Stimulated activated CD4-positive, alpha-beta T cell treated with anti-CD3 and anti-CD28 coated beads, TNF-alpha, amount 100 ng/mL, for 4 hours (primary cell): Measurements from ENCODE around the gene TTC8.

Experiments used
- DNase-seq, 3 experiments: peaks; one replicate each; pipeline ENCODE4 v3.0.0-alpha.2; 2020; ENCODE audit warnings: low read depth in 3 of 3

TTC8 gene

DNA sequence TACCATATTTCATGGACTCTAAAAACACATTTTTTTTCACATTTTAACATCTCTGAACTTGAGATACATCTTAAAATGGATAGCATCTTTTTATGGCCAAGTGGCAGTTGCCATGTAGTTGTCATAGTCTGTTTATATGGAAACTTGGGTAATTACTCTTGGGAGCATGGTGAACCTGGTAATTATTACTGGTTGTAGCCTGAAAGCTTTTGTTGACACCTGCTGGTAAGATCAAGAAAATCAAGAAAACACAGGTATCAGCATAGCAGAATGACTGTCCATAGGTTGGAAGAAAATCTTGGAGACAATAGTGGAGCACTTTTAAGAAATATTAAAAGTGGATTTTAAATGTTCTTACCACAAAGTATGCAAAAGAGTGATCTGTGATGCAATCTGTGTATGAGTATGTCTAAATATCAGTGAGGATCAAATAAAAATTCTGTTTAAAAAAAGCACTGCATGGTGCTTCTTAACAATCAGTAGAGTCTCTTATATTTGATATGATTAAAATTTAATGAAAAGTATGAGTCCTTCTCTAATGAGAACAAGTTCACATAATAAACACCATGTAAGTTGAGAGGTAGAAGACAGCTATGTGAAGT, 44.2 kb downstream of the TTC8 start:
- no peak for DNase-seq

- DNase-seq = no peak
Measured at GRCh38 chr14:88870777-88871176, 46.3 kb downstream of the TTC8 start.

DNA sequence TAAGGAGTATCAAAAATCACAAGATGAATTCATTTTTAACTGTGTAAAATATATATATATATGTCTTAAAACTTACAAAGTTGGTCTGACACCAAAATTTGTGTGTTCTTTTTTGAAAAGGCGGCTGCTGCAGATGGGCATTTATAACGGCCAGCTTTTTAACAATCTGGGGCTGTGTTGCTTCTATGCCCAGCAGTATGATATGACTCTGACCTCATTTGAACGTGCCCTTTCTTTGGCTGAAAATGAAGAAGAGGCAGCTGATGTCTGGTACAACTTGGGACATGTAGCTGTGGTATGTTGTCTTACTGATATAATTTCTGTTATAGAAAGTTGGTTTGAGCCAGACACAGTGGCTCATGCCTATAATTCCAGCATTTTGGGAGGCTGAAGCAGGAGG, 47.0 kb downstream of the TTC8 start:
- no peak for DNase-seq

- no peak for DNase-seq
Measured at GRCh38 chr14:88872976-88873375, 48.5 kb downstream of the TTC8 start.

GRCh38 chr14:88877192-88877591, 52.7 kb downstream of the TTC8 start:
- DNase-seq = no peak

DNA sequence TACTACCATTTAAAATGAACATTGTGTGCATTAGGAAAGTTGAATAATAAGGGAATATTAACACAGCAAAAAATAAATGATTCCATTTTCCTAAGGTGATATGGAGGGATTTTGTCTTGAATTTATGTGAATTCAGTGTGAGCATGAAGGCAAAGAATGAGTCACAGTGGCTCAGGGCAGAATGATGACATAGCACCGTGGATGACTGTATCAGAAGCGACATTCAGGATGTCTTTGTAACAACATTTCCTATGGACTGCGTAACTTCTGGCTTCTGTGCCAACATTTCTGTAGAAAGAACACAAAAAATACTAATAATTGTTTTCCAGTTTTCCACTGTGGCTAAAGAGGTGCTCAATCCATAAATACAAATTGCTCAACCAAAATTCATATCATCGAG, 54.6 kb downstream of the TTC8 start:
- DNase-seq = no peak

- no peak for DNase-seq
Measured at GRCh38 chr14:88882236-88882635, 57.8 kb downstream of the TTC8 start.

- DNase-seq = no peak
Measured at GRCh38 chr14:88895116-88895515, 70.7 kb downstream of the TTC8 start.

DNA sequence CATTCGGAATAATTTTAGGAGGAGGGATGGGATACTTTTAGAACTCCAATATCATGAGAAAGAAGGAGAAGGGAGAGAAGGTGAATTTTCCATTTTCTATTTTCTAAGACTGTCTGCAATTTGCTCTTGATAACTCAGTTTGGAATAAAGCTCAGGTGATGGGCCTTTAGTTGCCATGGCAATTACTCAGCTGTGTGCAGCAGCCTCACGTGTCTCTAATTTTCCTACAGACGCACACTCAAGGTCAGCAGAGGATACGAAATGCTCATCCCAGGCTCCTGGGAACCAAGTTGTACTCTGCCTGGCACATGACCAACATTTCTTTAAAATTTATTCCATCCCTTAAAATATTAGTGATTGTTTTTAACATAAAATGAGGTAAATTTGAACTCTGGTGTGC, 76.7 kb downstream of the TTC8 start:
- no peak for DNase-seq

DNA sequence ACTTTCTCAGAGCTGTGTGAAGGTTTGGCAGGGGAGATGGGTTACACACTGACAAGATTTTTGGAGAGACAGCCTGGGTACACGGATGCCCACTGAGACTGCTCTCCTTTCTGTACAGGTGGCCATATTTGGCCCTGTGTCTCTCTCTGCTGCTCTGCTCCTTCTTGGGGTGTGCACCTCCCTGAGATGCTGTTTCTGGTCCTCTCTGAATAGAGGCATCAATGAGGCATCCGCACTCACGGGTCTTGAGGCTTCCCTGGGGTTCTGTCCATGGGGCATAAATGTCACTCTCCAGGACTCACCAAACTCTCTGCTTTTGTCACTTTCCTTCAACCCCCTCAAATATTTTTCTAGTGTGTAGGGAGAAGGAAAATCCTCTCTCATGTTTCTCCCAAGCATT, 77.5 kb downstream of the TTC8 start:
- DNase-seq = no peak

GRCh38 chr14:88902850-88903249, 78.4 kb downstream of the TTC8 start:
- DNase-seq = no peak

- DNase-seq = no peak
Measured at GRCh38 chr14:88904206-88904647, 79.8 kb downstream of the TTC8 start.

DNA sequence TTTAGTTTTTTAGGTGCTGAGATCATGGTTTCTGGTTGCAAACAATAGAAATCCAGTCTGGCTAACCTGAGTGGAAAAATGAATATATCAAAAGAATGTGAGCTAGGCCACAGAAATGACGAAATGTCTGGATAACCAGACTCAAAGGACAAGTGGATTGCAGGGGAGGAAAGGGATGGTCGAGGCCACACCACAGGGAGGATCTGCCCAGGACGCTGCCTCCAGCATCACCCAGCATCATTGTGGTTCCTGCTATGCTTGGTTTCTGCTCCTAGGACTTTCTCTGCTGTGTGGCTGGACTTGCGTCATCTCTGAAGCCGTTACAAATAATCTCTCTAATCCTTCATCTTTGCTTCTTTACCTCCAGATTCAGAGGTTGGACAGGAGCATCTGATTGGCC, 80.4 kb downstream of the TTC8 start:
- DNase-seq = no peak

GRCh38 chr14:88908216-88908615, 83.8 kb downstream of the TTC8 start:
- DNase-seq = no peak

- DNase-seq = no peak
Measured at GRCh38 chr14:88910386-88910785, 85.9 kb downstream of the TTC8 start.

- DNase-seq = no peak
Measured at GRCh38 chr14:88911809-88912208, 87.4 kb downstream of the TTC8 start.

GRCh38 chr14:88914956-88915355, 90.5 kb downstream of the TTC8 start:
- no peak for DNase-seq

- DNase-seq = no peak
Measured at GRCh38 chr14:88919502-88919901, 95.1 kb downstream of the TTC8 start.
